ENCODE measurements around the gene PHF1. TPM values are rescaled to one million over a fixed set of nuclear protein-coding genes. Genes with fewer than 3 reads are reported as not detected.
"Not testable (repeated sequence)": the region's sequence is repeated elsewhere in the genome, so short reads cannot be mapped to it uniquely, and the experiment has no call there.

Gene PHF1
- total RNA-seq: 100 to 1,000 TPM in 1 of 4 donors, 10 to 100 TPM in 3; 75.3 to 109 (median 88.5) TPM

DNA sequence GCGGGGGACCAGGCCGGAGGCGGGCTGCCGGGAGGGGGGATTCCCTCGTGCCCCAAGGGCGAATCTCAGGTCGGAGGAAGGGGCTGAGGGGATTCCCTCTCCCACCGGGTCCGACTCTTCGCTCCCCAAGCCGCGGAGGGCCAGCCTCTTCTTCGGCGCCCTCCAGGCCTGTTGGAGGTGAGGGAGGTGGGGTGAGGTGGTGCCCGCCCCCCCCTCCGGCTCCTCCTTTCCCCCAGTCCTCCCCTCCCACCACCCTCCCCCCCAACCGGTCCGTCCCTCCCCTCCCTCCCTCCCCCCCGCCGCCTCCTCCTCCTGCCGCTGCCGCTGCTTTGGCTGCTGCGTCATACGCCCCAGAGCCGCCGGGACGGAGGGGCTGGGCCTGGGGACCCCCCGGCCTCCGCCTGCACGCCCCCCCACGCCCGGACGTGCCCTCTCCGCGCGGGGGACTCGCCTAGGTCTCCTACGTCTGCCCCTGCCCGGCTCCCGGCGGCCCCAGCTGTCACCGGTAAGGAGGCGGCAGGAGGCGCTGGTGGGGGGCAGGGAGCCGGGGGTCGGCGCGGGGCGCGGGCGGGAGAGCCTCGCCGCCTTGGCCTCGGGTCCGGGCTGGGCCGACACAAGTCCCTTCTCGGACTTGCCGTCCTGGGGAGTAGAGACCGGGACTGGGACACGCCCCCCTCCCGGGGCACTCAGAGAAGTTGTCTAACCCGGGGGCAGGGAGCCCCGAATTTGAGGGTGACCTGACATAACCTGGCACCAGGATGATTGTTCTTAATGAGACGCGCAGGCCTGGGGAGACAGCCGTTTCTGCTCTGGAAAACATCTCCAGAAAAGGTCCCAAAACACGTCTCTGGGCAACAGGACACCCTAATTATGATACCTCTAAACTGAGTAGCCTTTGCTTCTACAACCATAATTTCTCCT lies at the start of gene PHF1:
Gene PHF1, plus strand, starts transcription at position 304 of the 921 bp plus-strand sequence. CDS start 1,250 bp downstream, outside the sequence.
- H3K27me3 ChIP-seq: no peaks in the 10 kb centered on the region
- WGBS, 2 donors: 0% methylated on average over 5 to 27 of the region's 67 CpGs
- peak; percentile 73 to 79 for DNase-seq
- peak within 1 kb of the TSS; percentile 93 to 99 (median 93) for H3K27ac ChIP-seq
- H3K36me3 ChIP-seq: peaks cover 30 to 31% of the 10 kb centered on the region in 2 donors
- TF ChIP-seq POLR2A (IDR thresholded peaks at IDR 0.05): peak in 1 of 2 donors; percentile 59
- TF ChIP-seq, protein P1, sequence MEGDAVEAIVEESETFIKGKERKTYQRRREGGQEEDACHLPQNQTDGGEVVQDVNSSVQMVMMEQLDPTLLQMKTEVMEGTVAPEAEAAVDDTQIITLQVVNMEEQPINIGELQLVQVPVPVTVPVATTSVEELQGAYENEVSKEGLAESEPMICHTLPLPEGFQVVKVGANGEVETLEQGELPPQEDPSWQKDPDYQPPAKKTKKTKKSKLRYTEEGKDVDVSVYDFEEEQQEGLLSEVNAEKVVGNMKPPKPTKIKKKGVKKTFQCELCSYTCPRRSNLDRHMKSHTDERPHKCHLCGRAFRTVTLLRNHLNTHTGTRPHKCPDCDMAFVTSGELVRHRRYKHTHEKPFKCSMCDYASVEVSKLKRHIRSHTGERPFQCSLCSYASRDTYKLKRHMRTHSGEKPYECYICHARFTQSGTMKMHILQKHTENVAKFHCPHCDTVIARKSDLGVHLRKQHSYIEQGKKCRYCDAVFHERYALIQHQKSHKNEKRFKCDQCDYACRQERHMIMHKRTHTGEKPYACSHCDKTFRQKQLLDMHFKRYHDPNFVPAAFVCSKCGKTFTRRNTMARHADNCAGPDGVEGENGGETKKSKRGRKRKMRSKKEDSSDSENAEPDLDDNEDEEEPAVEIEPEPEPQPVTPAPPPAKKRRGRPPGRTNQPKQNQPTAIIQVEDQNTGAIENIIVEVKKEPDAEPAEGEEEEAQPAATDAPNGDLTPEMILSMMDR (IDR thresholded peaks at IDR 0.05): no peak
- peaks cover 8 to 25% of the 10 kb centered on the region in 2 donors for H3K4me1 ChIP-seq
- peak within 1 kb of the TSS; percentile 80 to 100 (median 93) for H3K4me3 ChIP-seq (replicated peaks in 1 of 3)
- H3K9me3 ChIP-seq: no peaks in the 10 kb centered on the region
- intact Hi-C loops (cut with DNase I): no loop called here

DNA sequence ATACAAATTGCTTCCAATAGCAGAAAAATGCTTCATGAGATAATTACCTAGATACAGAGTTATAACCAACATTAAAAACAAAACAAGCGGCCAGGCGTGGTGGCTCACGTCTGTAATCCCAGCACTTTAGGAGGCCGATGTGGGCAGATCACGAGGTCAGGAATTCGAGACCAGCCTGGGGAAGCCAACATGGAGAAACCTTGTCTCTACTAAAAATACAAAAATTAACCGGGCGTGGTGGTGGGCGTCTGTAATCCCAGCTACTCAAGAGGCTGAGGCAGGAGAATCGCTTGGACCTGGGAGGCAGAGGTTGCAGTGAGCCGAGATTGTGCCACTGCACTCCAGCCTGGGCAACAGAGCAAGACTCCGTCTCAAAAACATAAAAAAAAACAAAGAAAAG lies 47.3 kb upstream of the PHF1 start:
- H3K9me3 ChIP-seq; H3K36me3 ChIP-seq; H3K27ac ChIP-seq; H3K27me3 ChIP-seq; intact Hi-C loops (cut with DNase I); H3K4me3 ChIP-seq (replicated peaks in 1 of 3); DNase-seq: not testable (repeated sequence)
- H3K4me1 ChIP-seq: peaks cover 5 to 21% of the 10 kb centered on the region in 2 donors
- 48 to 55% methylated on average over 12 of the region's 12 CpGs for WGBS, 2 donors

DNA sequence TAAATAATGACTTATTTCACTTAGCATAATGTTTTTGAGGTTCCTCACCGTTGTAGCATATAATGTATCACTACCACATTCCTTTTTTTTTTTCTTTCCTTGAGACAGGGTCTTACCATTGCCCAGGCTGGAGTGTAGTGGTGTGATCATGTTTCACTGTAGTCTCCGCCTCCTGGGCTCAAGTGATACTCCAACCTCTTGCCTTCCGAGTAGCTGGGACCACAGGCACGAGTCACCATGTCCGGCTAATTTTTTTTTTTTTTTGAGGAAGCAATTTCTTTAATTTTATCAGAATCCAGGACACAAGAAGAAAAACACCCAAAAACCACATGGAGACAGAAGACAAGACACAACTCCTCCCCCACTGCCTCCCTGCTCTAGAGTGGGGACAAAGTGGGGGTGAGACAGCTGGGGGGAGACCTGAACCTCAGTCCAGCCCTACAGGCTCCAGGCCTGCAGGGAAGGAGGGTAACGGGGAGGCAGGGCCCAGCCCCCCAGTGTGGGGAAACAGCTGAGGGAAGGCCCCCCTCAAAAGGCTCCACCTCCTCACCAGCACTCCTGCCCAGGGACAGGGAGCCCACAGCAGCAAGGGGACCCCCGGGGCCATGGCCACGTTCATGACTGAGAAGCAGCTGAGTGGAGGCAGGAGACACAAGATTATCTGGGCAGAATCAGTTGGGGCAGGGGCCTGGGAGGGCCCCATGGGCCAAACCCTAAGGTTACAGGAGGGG lies 46.2 kb upstream of the PHF1 start:
- DNase-seq: peak; percentile 88
- 14 to 17% methylated on average over 5 to 7 of the region's 8 CpGs for WGBS, 2 donors
- H3K9me3 ChIP-seq; H3K4me3 ChIP-seq (replicated peaks in 1 of 3); intact Hi-C loops (cut with DNase I); H3K36me3 ChIP-seq; H3K27me3 ChIP-seq: not testable (repeated sequence)
- peak in 1 of 2 donors; percentile 47 for TF ChIP-seq POLR2A (IDR thresholded peaks at IDR 0.05)
- Histone ChIP-seq H3K4me1 (peaks cover 5 to 21% of the 10 kb centered on the region in 2 donors), H3K27ac (peak overlapping the region; percentile 60 to 70 (median 61))

DNA sequence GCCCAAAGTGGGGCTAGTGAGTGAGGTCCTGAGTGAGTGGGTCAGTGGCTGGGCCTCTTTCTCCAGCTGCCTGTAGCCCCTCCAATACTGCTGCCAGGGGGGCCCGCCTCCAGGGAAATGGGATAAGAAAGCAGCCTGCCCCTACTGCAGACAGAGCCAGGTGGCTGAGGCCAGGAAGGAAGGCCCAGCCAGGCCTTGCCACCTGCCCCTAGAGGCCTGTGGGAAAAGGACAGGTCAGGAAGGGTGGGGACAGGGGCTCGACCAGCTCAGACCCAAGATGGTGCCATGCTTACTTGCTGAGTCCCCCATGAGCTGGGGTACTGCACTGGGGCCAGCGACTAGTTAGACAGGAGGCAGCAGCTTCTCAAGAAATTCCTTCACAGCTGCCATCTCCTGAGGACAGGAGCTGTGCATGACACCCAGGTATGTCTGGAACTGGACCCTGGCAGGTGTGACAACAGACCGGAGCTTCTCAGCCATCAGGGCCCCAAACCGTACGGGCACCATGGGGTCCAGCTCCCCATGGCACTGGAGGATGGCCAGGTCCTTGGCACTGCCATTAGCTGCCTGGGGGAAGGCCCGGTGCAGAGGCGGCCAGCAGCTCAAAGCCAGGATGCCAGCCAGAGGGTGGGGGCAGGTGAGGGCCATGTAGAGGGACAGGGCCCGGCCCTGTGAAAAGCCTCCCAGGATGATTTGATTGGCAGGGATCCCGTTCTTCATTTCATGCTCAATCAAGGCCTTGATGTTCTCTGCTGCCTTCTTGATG lies 45.4 kb upstream of the PHF1 start:
- H3K4me3 ChIP-seq (replicated peaks in 1 of 3); H3K36me3 ChIP-seq; H3K27me3 ChIP-seq; H3K9me3 ChIP-seq; DNase-seq; intact Hi-C loops (cut with DNase I): not testable (repeated sequence)
- Histone ChIP-seq H3K4me1 (peaks cover 5 to 21% of the 10 kb centered on the region in 2 donors), H3K27ac (peak overlapping the region; percentile 60 to 70 (median 61))
- WGBS, 2 donors: 79 to 81% methylated on average over 9 to 10 of the region's 10 CpGs

DNA sequence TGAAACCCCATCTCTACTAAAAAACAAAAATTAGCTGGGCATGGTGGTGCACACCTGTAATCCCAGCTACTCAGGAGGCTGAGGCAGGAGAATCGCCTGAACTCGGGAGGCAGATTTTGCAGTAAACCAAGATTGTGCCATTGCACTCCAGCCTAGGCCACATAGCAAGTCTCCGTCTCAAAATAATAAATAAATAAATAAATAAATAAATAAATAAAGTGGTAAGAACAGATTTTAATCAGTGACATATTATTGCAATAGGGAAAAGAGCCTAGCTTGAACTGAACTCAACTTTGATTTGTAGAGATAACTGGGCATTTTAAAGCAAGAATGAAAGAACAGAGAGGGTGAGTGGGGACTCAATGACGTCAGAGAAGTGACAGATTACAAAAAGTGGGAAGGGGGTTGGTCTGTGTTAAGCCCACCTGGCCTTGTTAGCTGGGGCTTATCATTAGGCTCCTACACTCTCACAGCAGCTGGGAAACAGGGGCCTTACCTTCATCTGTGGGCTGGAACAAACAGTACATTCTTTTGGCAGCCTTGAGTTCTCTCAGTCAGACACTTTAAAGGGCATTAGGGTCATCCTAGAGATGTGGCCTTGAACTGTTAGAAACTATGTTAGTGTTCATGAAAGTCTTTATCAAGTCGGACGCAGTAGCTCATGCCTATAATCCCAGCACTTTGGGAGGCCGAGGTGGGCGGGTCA lies 43.7 kb upstream of the PHF1 start:
- no peak for TF ChIP-seq POLR2A (IDR thresholded peaks at IDR 0.05)
- TF ChIP-seq, protein P1 (IDR thresholded peaks at IDR 0.05): no peak
- 85 to 89% methylated on average over 6 to 8 of the region's 8 CpGs for WGBS, 2 donors
- no peaks in the 10 kb centered on the region for H3K9me3 ChIP-seq
- H3K36me3 ChIP-seq: no peaks in the 10 kb centered on the region
- intact Hi-C loops (cut with DNase I): no loop called here
- no peak overlapping the region for H3K27ac ChIP-seq
- no peak for DNase-seq
- peaks cover 7 to 30% of the 10 kb centered on the region in 2 donors for H3K4me1 ChIP-seq
- no peak overlapping the region for H3K4me3 ChIP-seq (replicated peaks in 1 of 3)
- no peaks in the 10 kb centered on the region for H3K27me3 ChIP-seq

DNA sequence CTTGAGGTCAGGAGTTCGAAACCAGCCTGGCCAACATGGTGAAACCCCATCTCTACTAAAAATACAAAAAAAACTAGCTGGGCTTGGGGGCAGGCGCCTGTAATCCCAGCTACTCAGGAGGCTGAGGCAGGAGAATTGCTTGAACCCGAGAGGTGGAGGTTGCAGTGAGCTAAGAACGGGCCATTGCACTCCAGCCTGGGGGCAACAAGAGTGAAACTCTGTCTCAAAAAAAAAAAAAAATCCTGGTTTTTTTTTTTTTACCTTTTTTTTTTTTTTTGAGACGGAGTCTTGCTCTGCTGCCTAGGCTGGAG lies 43.1 kb upstream of the PHF1 start:
- DNase-seq; H3K36me3 ChIP-seq; H3K27ac ChIP-seq; H3K27me3 ChIP-seq; H3K4me3 ChIP-seq (replicated peaks in 1 of 3); H3K9me3 ChIP-seq; intact Hi-C loops (cut with DNase I): not testable (repeated sequence)
- 91 to 92% methylated on average over 5 of the region's 5 CpGs for WGBS, 2 donors
- peaks cover 9 to 35% of the 10 kb centered on the region in 2 donors for H3K4me1 ChIP-seq

DNA sequence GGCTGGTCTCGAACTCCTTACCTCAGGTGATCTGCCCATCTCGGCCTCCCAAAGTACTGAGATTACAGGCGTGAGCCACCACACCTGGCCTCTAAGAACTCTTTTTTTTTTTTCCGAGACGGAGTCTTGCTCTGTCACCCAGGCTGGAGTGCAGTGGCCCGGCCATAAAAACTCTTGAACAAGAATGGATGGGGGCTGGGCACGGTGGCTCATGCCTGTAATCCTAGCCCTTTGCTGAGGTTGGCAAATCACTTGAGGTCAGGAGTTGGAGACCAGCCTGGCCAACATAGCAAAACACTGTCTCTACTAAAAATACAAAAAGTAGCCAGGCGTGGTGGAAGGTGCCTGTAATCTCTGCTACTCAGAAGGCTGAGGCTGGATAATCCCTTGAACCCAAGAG lies 38.9 kb upstream of the PHF1 start:
- WGBS, 2 donors: 42 to 56% methylated on average over 8 of the region's 8 CpGs
- H3K27me3 ChIP-seq; H3K36me3 ChIP-seq; intact Hi-C loops (cut with DNase I); H3K9me3 ChIP-seq; H3K4me3 ChIP-seq (replicated peaks in 1 of 3): not testable (repeated sequence)
- H3K4me1 ChIP-seq: peaks cover 26 to 54% of the 10 kb centered on the region in 2 donors
- H3K27ac ChIP-seq: peak overlapping the region; percentile 91 to 96 (median 93)
- DNase-seq: peak; percentile 87 to 91
